ENCODE data around the gene GNPTAB.

GRCh38 chr12:101782273-101782731, 48.5 kb downstream of the GNPTAB start:
- TF ChIP-seq EZH2 (IDR thresholded peaks at IDR 0.05; ENCODE audit: low read depth) (no peak), CTCF (conservative IDR thresholded peaks at IDR 0.05) (no peak)

All from PC-9 (cell line).